Esophagus squamous epithelium (tissue), 4 donors: ENCODE measurements around the gene PI4K2A.

Experiments
- CTCF ChIP-seq, 6 experiments: fragments of 450-650 bp in 4 of 6; fragments of 200-600 bp in 2 of 6; sonication (generic) in 2 of 6; IDR thresholded peaks; one replicate each; pipeline ENCODE4 v1.5.1; 2016 to 2019; ENCODE audit warnings: antibody characterized with exemption in 6 of 6, mild to moderate bottlenecking in 4 of 6, moderate library complexity in 4 of 6
- POLR2A ChIP-seq, 4 donors: fragments of 450-650 bp; IDR thresholded peaks; one replicate each; pipeline ENCODE4 v1.6.1; 2017; ENCODE audit warnings: antibody characterized with exemption in 4 of 4, mild to moderate bottlenecking in 4 of 4, moderate library complexity in 3 of 4

DNA sequence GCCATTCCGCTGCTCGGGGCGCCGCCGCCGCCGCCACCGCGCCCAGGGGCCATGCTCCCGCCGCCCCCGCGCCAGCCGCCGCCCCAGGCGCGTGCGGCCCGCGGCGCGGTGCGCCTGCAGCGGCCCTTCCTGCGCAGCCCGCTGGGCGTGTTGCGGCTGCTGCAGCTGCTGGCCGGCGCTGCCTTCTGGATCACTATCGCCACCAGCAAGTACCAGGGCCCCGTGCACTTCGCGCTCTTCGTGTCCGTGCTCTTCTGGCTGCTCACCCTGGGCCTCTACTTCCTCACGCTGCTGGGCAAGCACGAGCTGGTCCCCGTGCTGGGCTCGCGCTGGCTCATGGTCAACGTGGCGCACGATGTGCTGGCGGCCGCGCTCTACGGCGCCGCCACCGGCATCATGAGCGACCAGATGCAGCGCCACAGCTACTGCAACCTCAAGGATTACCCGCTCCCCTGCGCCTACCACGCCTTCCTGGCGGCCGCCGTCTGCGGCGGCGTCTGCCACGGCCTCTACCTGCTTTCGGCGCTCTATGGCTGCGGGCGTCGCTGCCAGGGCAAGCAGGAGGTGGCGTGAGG, 73.4 kb downstream of the PI4K2A start:
- TF ChIP-seq CTCF (IDR thresholded peaks at IDR 0.05): no peak
- peak in 2 of 4 donors; percentile 27 to 38 for TF ChIP-seq POLR2A (IDR thresholded peaks at IDR 0.05)
